Psoas muscle (tissue), 8 donors: ENCODE data around the gene RAB5IF. TPM values are rescaled to one million over a fixed set of nuclear protein-coding genes. Genes with fewer than 3 reads are reported as not detected.
A peak's percentile ranks its signal among the peaks of the same experiment; 100 is the strongest.
"Not testable (repeated sequence)": the region's sequence is repeated elsewhere in the genome, so short reads cannot be mapped to it uniquely, and the experiment has no call there.

Experiments used
- ATAC-seq, 4 donors: fragments of 200-7000 bp; cut with Tn5 transposase; one replicate each; pipeline ENCODE4 v1.9.1; 2020; ENCODE audit warnings: moderate library complexity in 3 of 4, mild to moderate bottlenecking in 2 of 4
- DNase-seq, 2 donors: peaks; one replicate each; pipeline ENCODE4 v3.0.0-alpha.2; 2020
- H3K27ac ChIP-seq: fragments of 200-600 bp; one replicate; pipeline ENCODE4 v1.8.0; 2022
- H3K27me3 ChIP-seq, 3 donors: fragments of 200-600 bp in 1 of 3; one replicate each; pipeline versions ENCODE4 v1.6.1 to v1.8.0; 2013 to 2022; ENCODE audit warnings: low read length in 2 of 3, mild to moderate bottlenecking in 2 of 3, moderate library complexity in 1 of 3; ENCODE audit not compliant: insufficient read depth in 3 of 3
- H3K36me3 ChIP-seq, 2 donors: fragments of 200-600 bp in 1 of 2; one replicate each; pipeline versions ENCODE4 v1.6.1 to v1.8.0; 2013 to 2022; ENCODE audit warnings: low read depth in 1 of 2, mild to moderate bottlenecking in 1 of 2, moderate library complexity in 1 of 2; ENCODE audit not compliant: insufficient read depth in 1 of 2
- H3K4me1 ChIP-seq: fragments of 200-600 bp; one replicate; pipeline ENCODE4 v1.8.0; 2022
- H3K4me3 ChIP-seq: fragments of 200-600 bp; one replicate; pipeline ENCODE4 v1.8.0; 2022; ENCODE audit warnings: mild to moderate bottlenecking
- H3K9me3 ChIP-seq: fragments of 200-600 bp; one replicate; pipeline ENCODE4 v1.8.0; 2022
- WGBS, 3 donors: extraction: QIAGEN DNeasy Blood & Tissue Kit; methylation state at CpG; one replicate each; pipeline versions ENCODE4 v1.1.6 to v1.1.7; 2013; 5-methylcytosine and 5-hydroxymethylcytosine counted together
- intact Hi-C, 2 donors: fragments of 100-400 bp; cut with DNase I; formaldehyde crosslinking; loops; one replicate each; pipeline versions ENCODE4 v1.11.0 to v1.14.2; 2022
- long read RNA-seq, 2 donors: library from polyadenylated mRNA; unstranded; transcript quantifications; one replicate each; pipeline ENCODE4 v2.0.0, GENCODE V29; 2021
- polyA plus RNA-seq, 3 donors: library from polyadenylated mRNA; stranded (reverse); fragments of 200-250 nt; gene quantifications; one replicate each; pipeline ENCODE4 v1.2.3, GENCODE V29; 2013
- total RNA-seq, 4 donors: library from RNA; stranded (reverse); fragmentation: NEBNext Ultra II Directional in 2 of 4; extraction: Animal tissue kit (Norgen Biotek cat#: 25700) in 2 of 4; gene quantifications; one replicate each; pipeline versions ENCODE4 v1.2.1 to v1.2.4, GENCODE V29; 2021 to 2023
- TF ChIP-seq, protein P1 (sequence below): fragments of 200-600 bp; IDR thresholded peaks from one replicate; pipeline ENCODE4 v1.8.0; 2022; ENCODE audit warnings: antibody characterized with exemption
- donor health status: healthy with polysubstance abuse.
- donor health status: DM: no; HTN: no; CAD: no; lungs with moderate emphysema.
- donor health status: Bipolar disorder and iron deficiency.
- donor health status: healthy.
- donor health status: DM: yes; HTN: yes; CAD: no.
- donor health status: DM: no; HTN: no; CAD: no.
- donor health status: DM: no; HTN: no; CAD: no.
- donor health status: DM: yes; HTN: yes; CAD: no.

Gene RAB5IF, protein sequence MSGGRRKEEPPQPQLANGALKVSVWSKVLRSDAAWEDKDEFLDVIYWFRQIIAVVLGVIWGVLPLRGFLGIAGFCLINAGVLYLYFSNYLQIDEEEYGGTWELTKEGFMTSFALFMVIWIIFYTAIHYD
- total RNA-seq: 100 to 1,000 TPM in 3 of 4 donors, 10 to 100 TPM in 1; 77.3 to 368 (median 215) TPM
- polyA plus RNA-seq: 100 to 1,000 TPM; 144 to 585 (median 337) TPM
- long read RNA-seq, donor 1, transcript RAB5IF-204 (5 exons, 1,170 nt): minor isoform, 6 of 289 reads
- long read RNA-seq, donor 1, transcript RAB5IF-202 (4 exons, 1,114 nt): major isoform, 271 of 289 reads
- long read RNA-seq, donor 1, partial matches to known transcripts: 0 of 289 reads
- long read RNA-seq, donor 1, other reads (novel, unspliced or antisense): 10 of 289 reads
- long read RNA-seq, donor 2, transcript RAB5IF-202 (4 exons, 1,114 nt): major isoform, 391 of 467 reads
- long read RNA-seq, donor 2, transcript RAB5IF-204 (5 exons, 1,170 nt): minor isoform, 41 of 467 reads
- long read RNA-seq, donor 2, partial matches to known transcripts: 2 of 467 reads
- long read RNA-seq, donor 2, other reads (novel, unspliced or antisense): 26 of 467 reads

DNA sequence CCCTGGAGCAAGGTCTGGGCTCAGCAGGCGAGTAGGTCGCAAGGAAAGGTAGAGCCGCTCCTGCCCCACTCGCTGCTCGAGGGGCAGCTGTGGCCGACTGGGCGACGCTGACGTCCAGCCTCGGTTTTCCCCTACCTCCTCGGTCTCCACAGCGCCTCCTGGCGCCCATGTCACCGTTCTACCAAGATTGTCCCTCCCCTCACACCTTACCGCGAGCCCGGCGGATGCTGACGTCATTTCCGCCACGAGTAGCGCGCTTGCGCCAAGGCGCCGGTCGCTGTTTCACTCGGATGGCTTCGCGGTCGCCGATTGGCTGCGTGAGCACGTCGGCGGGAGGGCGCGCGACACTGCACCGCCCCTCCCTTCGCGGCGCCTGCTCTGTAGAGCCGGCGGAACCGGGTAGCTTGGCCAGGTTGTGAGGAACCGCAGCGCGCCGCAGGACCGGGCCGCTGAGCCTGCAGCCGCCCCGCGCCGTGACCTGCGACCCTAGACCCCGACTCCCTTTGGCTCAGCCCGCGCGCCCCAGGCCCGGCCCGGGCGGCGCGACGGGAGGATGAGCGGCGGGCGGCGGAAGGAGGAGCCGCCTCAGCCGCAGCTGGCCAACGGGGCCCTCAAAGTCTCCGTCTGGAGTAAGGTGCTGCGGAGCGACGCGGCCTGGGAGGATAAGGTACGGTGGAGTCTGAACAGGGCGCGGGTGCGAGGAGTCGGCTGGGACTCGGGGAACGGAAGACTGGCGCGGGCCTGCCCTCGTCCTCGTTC lies at the start of gene RAB5IF:
Gene RAB5IF, plus strand, starts transcription at position 381 of the 759 bp plus-strand sequence. Its CDS starts 173 bp downstream, at position 554.
- peak; percentile 99 to 100 for DNase-seq
- intact Hi-C loops: loop anchor here (1.0 to 10.0 kb wide), 4 partner anchors 48 to 149 kb away; no protein-coding TSS in a partner anchor

DNA sequence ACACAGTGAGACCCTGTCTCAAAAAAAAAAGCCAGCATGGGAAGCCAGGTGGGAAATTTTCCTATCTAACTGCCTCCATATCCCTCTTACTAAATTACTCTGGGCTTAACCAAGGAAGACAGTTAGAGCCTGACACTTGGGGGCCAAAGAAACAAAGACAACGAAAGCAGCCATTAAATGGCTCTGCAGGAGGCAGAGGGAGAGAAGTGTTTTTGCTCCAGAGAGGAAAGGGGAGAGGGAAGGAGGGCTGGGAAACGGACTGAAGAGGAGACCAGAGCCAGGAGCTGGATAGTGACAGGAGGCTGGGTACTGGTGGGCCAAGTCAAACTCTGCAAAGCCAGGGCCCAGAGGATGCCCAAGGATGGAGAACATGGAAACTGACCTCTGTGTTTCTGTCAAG lies 42.9 kb upstream of the RAB5IF start:
- no peak overlapping the region for H3K4me3 ChIP-seq
- H3K9me3 ChIP-seq: no peaks in the 10 kb centered on the region
- H3K27me3 ChIP-seq: no peaks in the 10 kb centered on the region
- no peak for ATAC-seq
- DNase-seq: no peak
- 69 to 73% (median 72%) methylated on average over 2 of the region's 2 CpGs for WGBS, 3 donors
- no peaks in the 10 kb centered on the region for H3K36me3 ChIP-seq
- H3K4me1 ChIP-seq: no peaks in the 10 kb centered on the region
- H3K27ac ChIP-seq: no peak overlapping the region
- intact Hi-C loops: no loop called here
- TF ChIP-seq, protein P1, sequence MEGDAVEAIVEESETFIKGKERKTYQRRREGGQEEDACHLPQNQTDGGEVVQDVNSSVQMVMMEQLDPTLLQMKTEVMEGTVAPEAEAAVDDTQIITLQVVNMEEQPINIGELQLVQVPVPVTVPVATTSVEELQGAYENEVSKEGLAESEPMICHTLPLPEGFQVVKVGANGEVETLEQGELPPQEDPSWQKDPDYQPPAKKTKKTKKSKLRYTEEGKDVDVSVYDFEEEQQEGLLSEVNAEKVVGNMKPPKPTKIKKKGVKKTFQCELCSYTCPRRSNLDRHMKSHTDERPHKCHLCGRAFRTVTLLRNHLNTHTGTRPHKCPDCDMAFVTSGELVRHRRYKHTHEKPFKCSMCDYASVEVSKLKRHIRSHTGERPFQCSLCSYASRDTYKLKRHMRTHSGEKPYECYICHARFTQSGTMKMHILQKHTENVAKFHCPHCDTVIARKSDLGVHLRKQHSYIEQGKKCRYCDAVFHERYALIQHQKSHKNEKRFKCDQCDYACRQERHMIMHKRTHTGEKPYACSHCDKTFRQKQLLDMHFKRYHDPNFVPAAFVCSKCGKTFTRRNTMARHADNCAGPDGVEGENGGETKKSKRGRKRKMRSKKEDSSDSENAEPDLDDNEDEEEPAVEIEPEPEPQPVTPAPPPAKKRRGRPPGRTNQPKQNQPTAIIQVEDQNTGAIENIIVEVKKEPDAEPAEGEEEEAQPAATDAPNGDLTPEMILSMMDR: no peak

More for the DNA sequence above, at the start of gene RAB5IF:
- Histone ChIP-seq H3K27ac (peak within 1 kb of the TSS; percentile 92), H3K4me1 (peaks cover 16% of the 10 kb centered on the region), H3K4me3 (peak within 1 kb of the TSS; percentile 88), H3K9me3 (no peaks in the 10 kb centered on the region), H3K36me3 (peaks cover 6 to 32% of the 10 kb centered on the region in 2 donors), H3K27me3 (no peaks in the 10 kb centered on the region)
- peak; percentile 94 to 96 (median 96) for ATAC-seq
- 0 to 1% (median 0%) methylated on average over 85 to 90 of the region's 90 CpGs for WGBS, 3 donors
- TF ChIP-seq, protein P1: peak; percentile 93

DNA sequence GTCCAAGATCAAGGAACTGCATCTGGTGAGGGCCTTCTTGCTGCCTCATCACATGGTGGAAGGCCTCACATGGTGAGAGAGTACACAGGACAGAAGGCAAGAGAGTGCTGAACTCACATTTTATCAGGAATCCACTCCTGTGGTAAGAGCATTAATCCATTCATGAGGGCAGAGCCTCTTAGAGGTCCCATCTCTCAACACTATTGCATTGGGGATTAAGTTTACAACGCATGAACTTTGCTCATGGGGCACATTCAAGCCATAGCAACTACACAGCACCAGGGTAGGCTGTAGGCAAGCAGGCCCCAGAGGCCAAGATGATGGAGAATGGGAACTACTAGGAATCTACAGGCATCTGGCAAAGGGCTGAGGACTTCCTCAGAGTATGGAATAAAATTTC lies 42.2 kb upstream of the RAB5IF start:
- Histone ChIP-seq H3K4me3 (no peak overlapping the region), H3K36me3 (no peaks in the 10 kb centered on the region), H3K27ac (no peak overlapping the region), H3K4me1 (no peaks in the 10 kb centered on the region), H3K27me3 (no peaks in the 10 kb centered on the region), H3K9me3 (no peaks in the 10 kb centered on the region)
- DNase-seq: no peak
- WGBS, 3 donors: 74 to 82% (median 79%) methylated on average over 1 of the region's 1 CpG
- ATAC-seq: no peak
- intact Hi-C loops: no loop called here
- TF ChIP-seq, protein P1: no peak

DNA sequence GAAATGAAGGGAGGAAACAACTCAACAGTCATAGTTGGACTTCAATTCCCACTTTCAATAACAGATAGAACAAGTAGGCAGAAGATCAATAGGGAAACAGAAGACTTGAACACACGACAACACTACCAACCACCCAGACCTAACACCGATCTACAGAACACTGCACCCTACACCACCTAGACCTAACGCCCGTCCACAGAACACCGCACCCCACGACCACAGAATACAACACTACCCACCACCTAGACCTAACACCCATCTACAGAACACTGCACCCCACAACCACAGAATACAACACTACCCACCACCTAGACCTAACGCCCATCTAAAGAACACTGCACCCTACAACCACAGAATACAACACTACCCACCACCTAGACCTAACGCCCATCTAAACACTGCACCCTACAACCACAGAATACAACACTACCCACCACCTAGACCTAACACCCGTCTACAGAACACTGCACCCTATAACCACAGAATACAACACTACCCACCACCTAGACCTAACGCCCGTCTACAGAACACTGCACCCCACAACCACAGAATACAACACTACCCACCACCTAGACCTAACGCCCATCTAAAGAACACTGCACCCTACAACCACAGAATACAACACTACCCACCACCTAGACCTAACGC lies 41.4 kb upstream of the RAB5IF start:
- DNase-seq, H3K4me1 ChIP-seq, ATAC-seq, H3K27ac ChIP-seq, H3K9me3 ChIP-seq, H3K27me3 ChIP-seq, H3K4me3 ChIP-seq, intact Hi-C loops, H3K36me3 ChIP-seq: not testable (repeated sequence)
- 94 to 98% (median 97%) methylated on average over 13 of the region's 13 CpGs for WGBS, 3 donors

DNA sequence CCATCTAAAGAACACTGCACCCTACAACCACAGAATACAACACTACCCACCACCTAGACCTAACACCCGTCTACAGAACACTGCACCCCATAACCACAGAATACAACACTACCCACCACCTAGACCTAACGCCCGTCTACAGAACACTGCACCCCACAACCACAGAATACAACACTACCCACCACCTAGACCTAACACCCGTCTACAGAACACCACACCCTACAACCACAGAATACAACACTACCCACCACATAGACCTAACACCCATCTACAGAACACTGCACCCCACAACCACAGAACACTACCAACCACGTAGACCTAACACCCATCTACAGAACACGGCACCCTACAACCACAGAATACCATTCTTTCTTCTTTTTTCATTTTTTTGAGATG lies 40.9 kb upstream of the RAB5IF start:
- H3K36me3 ChIP-seq, ATAC-seq, H3K9me3 ChIP-seq, H3K4me3 ChIP-seq, DNase-seq, H3K27me3 ChIP-seq, H3K4me1 ChIP-seq, intact Hi-C loops, H3K27ac ChIP-seq: not testable (repeated sequence)
- 94 to 98% (median 97%) methylated on average over 6 of the region's 6 CpGs for WGBS, 3 donors
